Spleen (tissue), 7 donors: ENCODE measurements around the gene MDGA2.

Source experiments
- POLR2A ChIP-seq, 3 donors: fragments of 450-650 bp; IDR thresholded peaks; one replicate each; pipeline ENCODE4 v1.5.1; 2017; ENCODE audit warnings: antibody characterized with exemption in 3 of 3, mild to moderate bottlenecking in 1 of 3
- POLR2AphosphoS5 ChIP-seq, 3 donors: sonication (generic); formaldehyde crosslinking; IDR thresholded peaks; one replicate each; pipeline ENCODE4 v1.5.1; 2017; ENCODE audit warnings: antibody characterized with exemption in 3 of 3
- TF ChIP-seq, protein P1 (sequence below), 11 experiments: fragments of 200-600 bp in 7 of 11; fragments of 450-650 bp in 4 of 11; sonication (generic) in 4 of 11; IDR thresholded peaks in 8 of 11; conservative IDR thresholded peaks in 3 of 11; 1 replicate in 7 of 11; 2 replicates in 4 of 11; pipeline versions ENCODE4 v1.4.0 to v1.8.0; 2016 to 2021; ENCODE audit warnings: antibody characterized with exemption in 11 of 11, inconsistent platforms in 4 of 11, mild to moderate bottlenecking in 1 of 11
- donor health status: DM: no; HTN: no; CAD: no; lungs with moderate emphysema.
- donor health status: DM: no; HTN: no; CAD: no.
- donor health status: DM: no; HTN: no; CAD: no.

DNA sequence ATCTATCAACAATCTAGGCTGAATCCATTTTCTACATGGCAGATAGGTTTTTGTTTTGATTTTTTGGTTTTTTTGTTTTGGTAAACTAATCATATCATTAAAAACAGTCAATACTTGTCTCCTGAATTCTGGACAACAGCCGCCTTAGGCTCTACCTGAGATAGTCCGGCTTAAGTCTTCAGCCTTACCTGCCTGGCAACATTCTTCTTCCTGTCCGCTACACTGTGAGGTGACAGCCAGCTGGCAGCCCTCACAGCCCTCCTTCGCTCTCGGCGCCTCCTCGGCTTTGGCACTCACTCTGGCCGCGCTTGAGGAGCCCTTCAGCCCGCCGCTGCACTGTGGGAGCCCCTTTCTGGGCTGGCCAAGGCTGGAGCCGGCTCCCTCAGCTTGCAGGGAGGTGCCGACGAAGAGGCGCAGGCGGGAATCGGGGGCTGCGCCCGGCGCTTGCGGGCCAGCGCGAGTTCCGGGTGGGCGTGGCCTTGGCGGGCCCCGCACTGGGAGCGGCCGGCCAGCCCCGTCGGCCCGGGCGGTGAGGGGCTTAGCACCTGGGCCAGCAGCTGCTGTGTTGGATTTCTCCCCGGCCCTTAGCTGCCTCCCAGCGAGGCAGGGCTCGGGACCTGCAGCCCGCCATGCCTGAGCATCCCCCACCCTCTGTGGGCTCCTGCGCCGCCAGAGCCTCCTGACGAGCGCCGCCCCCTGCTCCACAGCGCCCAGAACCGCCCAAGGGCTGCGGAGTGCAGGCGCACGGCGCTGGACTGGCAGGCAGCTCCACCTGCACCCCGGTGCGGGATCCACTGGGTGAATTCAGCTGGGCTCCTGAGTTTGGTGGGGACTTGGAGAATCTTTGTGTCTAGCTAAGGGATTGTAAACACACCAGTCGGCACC, 49.0 kb downstream of the MDGA2 start:
- TF ChIP-seq, protein P1, sequence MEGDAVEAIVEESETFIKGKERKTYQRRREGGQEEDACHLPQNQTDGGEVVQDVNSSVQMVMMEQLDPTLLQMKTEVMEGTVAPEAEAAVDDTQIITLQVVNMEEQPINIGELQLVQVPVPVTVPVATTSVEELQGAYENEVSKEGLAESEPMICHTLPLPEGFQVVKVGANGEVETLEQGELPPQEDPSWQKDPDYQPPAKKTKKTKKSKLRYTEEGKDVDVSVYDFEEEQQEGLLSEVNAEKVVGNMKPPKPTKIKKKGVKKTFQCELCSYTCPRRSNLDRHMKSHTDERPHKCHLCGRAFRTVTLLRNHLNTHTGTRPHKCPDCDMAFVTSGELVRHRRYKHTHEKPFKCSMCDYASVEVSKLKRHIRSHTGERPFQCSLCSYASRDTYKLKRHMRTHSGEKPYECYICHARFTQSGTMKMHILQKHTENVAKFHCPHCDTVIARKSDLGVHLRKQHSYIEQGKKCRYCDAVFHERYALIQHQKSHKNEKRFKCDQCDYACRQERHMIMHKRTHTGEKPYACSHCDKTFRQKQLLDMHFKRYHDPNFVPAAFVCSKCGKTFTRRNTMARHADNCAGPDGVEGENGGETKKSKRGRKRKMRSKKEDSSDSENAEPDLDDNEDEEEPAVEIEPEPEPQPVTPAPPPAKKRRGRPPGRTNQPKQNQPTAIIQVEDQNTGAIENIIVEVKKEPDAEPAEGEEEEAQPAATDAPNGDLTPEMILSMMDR (IDR thresholded peaks at IDR 0.05 in 8 of 11, conservative IDR thresholded peaks at IDR 0.05 in 3 of 11): no peak
- TF ChIP-seq POLR2A (IDR thresholded peaks at IDR 0.05) (no peak), POLR2AphosphoS5 (IDR thresholded peaks at IDR 0.05) (no peak)
